ENCODE measurements around the gene SH3PXD2A. TPM values are rescaled to one million over a fixed set of nuclear protein-coding genes. Genes with fewer than 3 reads are reported as not detected.

The SH3PXD2A gene
- total and polyA plus RNA-seq, 2 of the 4 experiments (the other 2 are of a cell fraction): 6.3 to 23.0 TPM

- dilution Hi-C loops (cut with HindIII; ENCODE audit: low sequenced_read_pairs, unreplicated experiment) (no loop called here), in situ Hi-C loops (cut with MboI; ENCODE audit: low sequenced_read_pairs) (no loop called here), intact Hi-C loops (cut with micrococcal nuclease) (no loop called here)
- Histone ChIP-seq H3K79me1 (ENCODE audit: low read depth in 1 of 2, low read length in 2 of 2) (peaks cover 56 to 92% of the 10 kb centered on the region in 2 experiments), H3K4me2 (ENCODE audit: low read depth, low read length) (no peak overlapping the region), H3K36me3 (ENCODE audit: control insufficient read depth, insufficient read depth, low read length) (peaks cover 22% of the 10 kb centered on the region), H3K9me1 (ENCODE audit: insufficient read depth, low read length) (peaks cover 58% of the 10 kb centered on the region), H3K4me3 (ENCODE audit: insufficient read depth, low read depth, low read length) (no peak overlapping the region), H3K9ac (ENCODE audit: low read depth, low read length) (no peak overlapping the region), H3K27me3 (ENCODE audit: control insufficient read depth, insufficient read depth, low read length) (no peaks in the 10 kb centered on the region), H4K20me1 (ENCODE audit: insufficient read depth, low read length) (peaks cover 62% of the 10 kb centered on the region), H3K14ac (replicated peaks; ENCODE audit: low read depth, low read length) (no peak overlapping the region), H3K56ac (ENCODE audit: extremely low read depth, insufficient read depth, low read length) (no peak overlapping the region), H2AK9ac (replicated peaks; ENCODE audit: low read depth, low read length, poor library complexity) (no peak overlapping the region), H3K23ac (ENCODE audit: low read depth, low read length) (no peak overlapping the region), H2BK20ac (ENCODE audit: low read depth, low read length) (no peak overlapping the region), H3K18ac (ENCODE audit: low read depth, low read length) (no peak overlapping the region), H3K27ac (ENCODE audit: insufficient read depth, low read length) (no peak overlapping the region), H3K4ac (ENCODE audit: low read depth, low read length) (no peak overlapping the region), H2BK5ac (ENCODE audit: low read depth, low read length, poor library complexity, severe bottlenecking) (no peak overlapping the region), H2AFZ (replicated peaks; ENCODE audit: low read length, poor library complexity) (no peak overlapping the region), H2BK15ac (ENCODE audit: low read depth, low read length) (no peak overlapping the region), H4K8ac (ENCODE audit: low read depth in 2 of 2, low read length in 2 of 2) (no peak overlapping the region; a peak in 1 of 4 replicates), H4K91ac (ENCODE audit: insufficient read depth, low read depth, low read length) (no peak overlapping the region), H3K4me1 (ENCODE audit: control insufficient read depth, insufficient read depth, low read length) (peaks cover 26% of the 10 kb centered on the region), H4K5ac (ENCODE audit: low read depth, low read length) (no peak overlapping the region), H2AK5ac (ENCODE audit: low read depth, low read length) (no peak overlapping the region), H3K9me3 (ENCODE audit: control insufficient read depth, insufficient read depth, low read length) (no peaks in the 10 kb centered on the region), H2BK120ac (ENCODE audit: low read depth, low read length) (no peak overlapping the region)
- DNase-seq: peak; percentile 52
- BruUV-seq (replicated peaks): no TSS peak
- WGBS, 2 experiments (ENCODE audit: extremely low coverage in 2 of 2, insufficient read length in 1 of 2): 94% methylated on average over 6 of the region's 7 CpGs; no CpG with 5 or more reads in 1 of the 2 experiments
- ATAC-seq (ENCODE audit: low read depth): no peak
- ChIA-PET POLR2A (ENCODE audit: unreplicated experiment) (no interaction called here), CTCF (no interaction called here)
- TF ChIP-seq FOS (IDR thresholded peaks at IDR 0.05; ENCODE audit: low read depth, low read length) (no peak), SMC3 (IDR thresholded peaks at IDR 0.05; ENCODE audit: low read depth, low read length) (no peak), BHLHE40 (IDR thresholded peaks at IDR 0.05; ENCODE audit: low read depth, low read length) (no peak), POLR2A (IDR thresholded peaks at IDR 0.05; ENCODE audit: low read depth, low read length) (no peak), MXI1 (IDR thresholded peaks at IDR 0.05; ENCODE audit: borderline replicate concordance, low read depth, low read length) (no peak), CEBPB (IDR thresholded peaks at IDR 0.05; ENCODE audit: low read depth, low read length) (no peak), RCOR1 (IDR thresholded peaks at IDR 0.05; ENCODE audit: insufficient replicate concordance, low read length) (no peak), MAZ (IDR thresholded peaks at IDR 0.05; ENCODE audit: borderline replicate concordance, low read depth, low read length) (no peak), MAFK (IDR thresholded peaks at IDR 0.05; ENCODE audit: low read depth, low read length) (no peak), RFX5 (IDR thresholded peaks at IDR 0.05; ENCODE audit: low read depth, low read length) (no peak), NFE2L2 (IDR thresholded peaks at IDR 0.05; ENCODE audit: low read depth, low read length) (no peak)
These were observed 212.0 kb downstream of the SH3PXD2A start for GRCh38 chr10:103643381-103643780.
